ENCODE measurements around the gene GABRE.
"Not testable (repeated sequence)": the region's sequence is repeated elsewhere in the genome, so short reads cannot be mapped to it uniquely, and the experiment has no call there.

GABRE gene

GRCh38 chrX:151962034-151962433, 12.4 kb downstream of the GABRE start:
- no peak for DNase-seq

- no peak for DNase-seq
Observed at GRCh38 chrX:151958101-151958500, 16.4 kb downstream of the GABRE start.

- no peak for DNase-seq
Observed at GRCh38 chrX:151954730-151955129, 19.7 kb downstream of the GABRE start.

- DNase-seq, result no peak
Observed at GRCh38 chrX:151938172-151938571, 36.3 kb downstream of the GABRE start.

GRCh38 chrX:151935358-151935757, 39.1 kb downstream of the GABRE start:
- no peak for DNase-seq

- no peak for DNase-seq
Observed at GRCh38 chrX:151929126-151929525, 45.4 kb downstream of the GABRE start.

- no peak for DNase-seq
Observed at GRCh38 chrX:151923648-151924047, 50.8 kb downstream of the GABRE start.

- DNase-seq, result no peak
Observed at GRCh38 chrX:151922692-151923091, 51.8 kb downstream of the GABRE start.

GRCh38 chrX:151921866-151922265, 52.6 kb downstream of the GABRE start:
- DNase-seq, result no peak

- DNase-seq, result no peak
Observed at GRCh38 chrX:151921292-151921691, 53.2 kb downstream of the GABRE start.

- no peak for DNase-seq
Observed at GRCh38 chrX:151920530-151920929, 53.9 kb downstream of the GABRE start.

GRCh38 chrX:151920101-151920500, 54.4 kb downstream of the GABRE start:
- DNase-seq, result no peak

GRCh38 chrX:151919610-151920009, 54.9 kb downstream of the GABRE start:
- no peak for DNase-seq

GRCh38 chrX:151918736-151919135, 55.7 kb downstream of the GABRE start:
- not testable (repeated sequence) for DNase-seq

- no peak for DNase-seq
Observed at GRCh38 chrX:151912780-151913179, 61.7 kb downstream of the GABRE start, which contains the start of gene MAGEA4. Gene MAGEA4 (plus strand): TSS chrX:151912889. CDS start chrX:151923665, 10,776 bp downstream.

- DNase-seq, result no peak
Observed at GRCh38 chrX:151912221-151912620, 62.3 kb downstream of the GABRE start.

GRCh38 chrX:151904989-151905388, 69.5 kb downstream of the GABRE start:
- DNase-seq, result no peak
